Suppressor macrophage treated with lipopolysaccharide for 4 hours (primary cell): ENCODE results near the gene SYCE3.
A peak's percentile ranks its signal among the peaks of the same experiment; 100 is the strongest.

Source experiments
- DNase-seq: peaks from one replicate; pipeline ENCODE4 v3.0.0-alpha.2; 2020

SYCE3 gene

DNA sequence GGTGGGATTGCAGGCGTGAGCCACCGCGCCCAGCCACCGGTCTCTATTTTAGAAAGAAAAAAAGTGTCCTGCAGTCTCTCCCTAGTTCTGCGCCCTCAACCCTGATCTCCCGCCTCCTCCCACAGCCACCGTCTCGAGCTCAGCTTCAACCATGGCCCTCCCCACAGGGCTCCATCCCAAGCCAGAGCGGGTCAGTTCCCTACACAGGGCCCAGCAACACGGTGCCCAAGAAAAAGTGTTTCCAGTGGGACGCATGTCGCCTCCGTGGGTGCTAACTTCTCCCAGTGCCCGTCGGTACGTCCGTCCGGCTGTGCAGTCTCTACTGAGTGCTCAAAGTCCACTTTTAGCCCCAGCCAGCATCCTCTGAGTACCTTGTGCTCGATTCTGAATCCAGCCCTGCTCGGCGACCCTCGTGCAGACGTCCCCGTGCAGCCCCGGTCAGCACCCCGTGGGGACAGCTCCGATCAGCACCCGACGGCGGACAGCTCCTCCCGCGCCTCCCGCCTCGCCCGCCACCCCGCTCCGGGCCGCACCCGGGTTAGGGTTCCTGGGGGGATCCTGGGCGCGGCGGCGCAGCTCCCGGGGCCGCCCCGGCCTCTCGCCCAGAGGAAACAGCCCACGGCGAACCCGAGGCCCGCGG lies 37.2 kb upstream of the SYCE3 start:
- DNase-seq = peak; percentile 29

DNA sequence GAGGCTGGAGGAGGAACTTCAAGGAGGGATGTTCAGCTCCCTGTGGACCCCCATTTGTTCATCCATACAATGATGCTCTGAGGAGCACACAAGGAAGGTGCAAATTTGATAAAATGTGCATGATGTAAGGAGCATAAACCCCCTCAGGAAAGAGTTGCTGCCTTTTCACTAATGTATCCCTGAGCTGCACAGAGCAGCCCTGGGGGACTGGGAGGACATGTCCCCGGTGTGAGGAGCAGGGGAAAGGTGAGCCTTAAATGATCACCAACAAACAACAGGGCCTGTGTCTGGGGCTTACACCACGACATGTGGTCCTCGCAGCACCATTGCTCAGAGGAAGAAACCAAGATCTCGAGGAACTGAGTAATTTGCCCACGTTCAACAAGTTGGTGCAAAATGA lies 34.4 kb upstream of the SYCE3 start:
- DNase-seq = no peak

DNA sequence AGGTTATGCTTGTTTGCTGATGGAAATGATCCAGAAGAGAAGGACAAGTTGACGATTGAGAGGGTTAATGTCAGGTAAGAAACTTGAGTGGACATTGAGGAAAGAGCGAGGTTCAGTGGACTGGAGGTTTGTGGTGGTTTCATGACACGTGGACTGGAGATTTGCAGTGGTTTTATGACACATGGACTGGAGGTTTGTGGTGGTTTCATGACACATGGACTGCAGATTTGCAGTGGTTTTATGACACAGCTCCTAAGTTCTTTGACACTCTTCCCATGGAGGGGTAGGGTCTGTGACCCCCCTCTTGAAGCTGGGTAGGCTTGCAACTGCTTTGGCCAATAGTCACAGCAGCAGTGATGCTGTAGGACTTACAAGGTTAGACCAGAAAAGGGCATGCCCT lies 32.5 kb upstream of the SYCE3 start:
- DNase-seq = no peak

GRCh38 chr22:50587407-50587806 lies 24.7 kb upstream of the SYCE3 start:
- DNase-seq = no peak

DNA sequence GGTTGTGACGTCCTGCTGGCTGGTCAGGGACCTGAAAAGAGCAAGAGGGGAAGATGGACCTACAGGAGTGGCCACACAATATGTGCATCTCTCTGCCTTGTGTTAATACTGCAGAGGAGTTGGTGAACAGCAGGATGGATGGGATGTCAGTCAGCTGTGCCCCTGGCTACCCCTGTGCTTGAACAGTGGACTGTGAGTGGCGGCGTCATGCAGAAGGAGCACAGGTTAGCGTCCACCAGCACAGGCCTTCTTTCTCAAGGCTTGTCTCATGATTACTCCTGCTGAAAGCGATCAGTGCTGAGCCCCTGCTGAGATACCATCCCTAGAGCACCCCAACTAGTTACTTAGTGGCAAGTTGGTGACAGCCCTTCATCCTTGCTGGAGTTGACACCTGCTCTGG lies 23.7 kb upstream of the SYCE3 start:
- DNase-seq = no peak

GRCh38 chr22:50585781-50586180 lies 23.1 kb upstream of the SYCE3 start:
- no peak for DNase-seq

- no peak for DNase-seq
Observed at GRCh38 chr22:50585238-50585637, 22.5 kb upstream of the SYCE3 start.

GRCh38 chr22:50584106-50585096 lies 21.7 kb upstream of the SYCE3 start:
- no peak for DNase-seq

DNA sequence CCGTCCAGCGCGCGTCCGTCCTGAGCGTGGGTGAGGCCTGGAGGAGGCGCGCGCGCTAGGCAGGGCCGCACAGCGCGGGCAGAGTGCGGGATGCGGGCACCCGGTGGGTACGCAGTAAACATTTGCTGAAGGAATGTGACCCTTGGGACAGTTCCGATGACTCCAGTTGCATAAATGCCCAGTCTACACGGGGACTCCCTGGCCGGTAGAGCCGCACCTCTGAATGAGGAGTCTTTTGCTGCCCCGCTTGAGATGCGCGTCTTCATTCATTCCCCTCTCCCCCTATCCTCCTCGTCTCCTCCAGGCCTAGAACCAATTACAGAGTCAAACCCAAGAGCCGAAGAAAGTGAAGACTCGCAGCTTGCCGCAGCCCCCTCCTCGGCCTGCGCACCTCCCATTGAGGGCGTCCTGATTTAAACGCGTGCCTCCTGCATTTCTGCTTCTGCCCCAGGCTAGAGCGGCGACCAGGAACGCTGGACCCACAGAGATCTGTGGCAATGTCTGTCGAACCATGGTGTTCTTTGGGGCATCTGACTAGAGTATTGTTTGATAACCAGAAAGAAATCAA lies 20.7 kb upstream of the SYCE3 start:
- no peak for DNase-seq

DNA sequence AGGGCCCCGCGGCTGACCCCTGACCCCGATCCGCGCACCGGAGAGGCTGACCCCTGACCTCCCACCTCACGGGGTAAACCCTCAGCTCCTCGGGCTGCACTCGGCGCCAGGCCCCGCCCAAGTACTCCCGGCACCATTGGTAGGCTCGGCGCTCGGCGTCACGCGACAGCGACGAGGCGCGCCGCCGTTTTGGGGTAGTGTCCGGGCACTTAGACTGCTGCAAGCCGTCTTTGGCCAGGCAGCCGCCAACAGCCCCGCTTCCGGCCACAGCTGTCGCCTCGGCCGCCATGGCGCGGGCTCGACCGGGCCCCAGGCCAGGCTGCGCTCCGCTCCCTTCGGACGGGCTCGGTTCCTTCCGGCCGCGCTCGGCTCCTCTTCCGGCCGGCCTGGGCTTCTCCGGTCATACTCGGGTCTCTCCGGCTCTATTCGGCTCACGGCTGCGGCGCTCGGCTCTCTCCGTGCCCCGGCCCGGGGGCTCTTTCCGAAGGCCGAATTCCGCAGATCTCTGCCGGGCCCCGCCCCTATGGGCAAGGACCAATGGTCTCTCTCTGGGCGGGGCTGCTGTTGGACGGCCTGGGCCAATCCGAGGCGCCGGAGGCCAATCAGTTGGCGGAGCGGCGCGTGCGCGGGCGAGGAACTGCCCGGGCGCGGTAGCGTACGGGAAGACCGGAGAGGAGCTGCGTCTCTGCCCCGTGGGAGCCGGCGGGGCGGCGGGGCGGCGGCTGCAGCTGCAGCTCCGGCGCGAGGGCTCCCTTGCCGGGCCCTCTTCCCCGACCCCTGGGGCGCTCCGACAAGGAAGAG lies 20.0 kb upstream of the SYCE3 start, which contains the start of gene CHKB:
Gene CHKB (minus strand): TSS at position 357 of the 801 bp plus-strand sequence. CDS start 68 bp downstream, at position 289.
- peak; percentile 99 for DNase-seq

- peak; percentile 16 for DNase-seq
Observed at GRCh38 chr22:50581950-50582492, 19.3 kb upstream of the SYCE3 start.

GRCh38 chr22:50581031-50581949 lies 18.6 kb upstream of the SYCE3 start:
- DNase-seq = peak; percentile 42

DNA sequence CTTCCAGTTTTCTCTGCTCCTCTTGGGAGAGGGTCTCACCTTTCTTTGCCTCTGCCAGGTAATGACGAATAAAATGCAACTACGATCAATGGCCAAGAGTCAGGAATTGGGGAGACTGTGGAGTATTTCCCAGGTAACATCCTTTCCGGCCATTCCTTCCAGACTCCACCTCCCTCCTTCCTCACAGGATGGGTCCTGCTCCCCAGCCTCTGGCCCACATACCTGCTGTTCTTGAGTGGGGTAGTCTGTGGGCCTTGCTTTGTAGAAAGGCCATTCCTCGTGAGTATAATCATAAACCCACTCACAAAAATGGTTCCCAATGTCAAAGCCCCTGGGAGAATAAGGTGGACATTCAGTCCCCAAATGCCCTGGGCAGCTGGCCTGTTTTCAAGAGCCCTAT lies 17.0 kb upstream of the SYCE3 start:
- no peak for DNase-seq

DNA sequence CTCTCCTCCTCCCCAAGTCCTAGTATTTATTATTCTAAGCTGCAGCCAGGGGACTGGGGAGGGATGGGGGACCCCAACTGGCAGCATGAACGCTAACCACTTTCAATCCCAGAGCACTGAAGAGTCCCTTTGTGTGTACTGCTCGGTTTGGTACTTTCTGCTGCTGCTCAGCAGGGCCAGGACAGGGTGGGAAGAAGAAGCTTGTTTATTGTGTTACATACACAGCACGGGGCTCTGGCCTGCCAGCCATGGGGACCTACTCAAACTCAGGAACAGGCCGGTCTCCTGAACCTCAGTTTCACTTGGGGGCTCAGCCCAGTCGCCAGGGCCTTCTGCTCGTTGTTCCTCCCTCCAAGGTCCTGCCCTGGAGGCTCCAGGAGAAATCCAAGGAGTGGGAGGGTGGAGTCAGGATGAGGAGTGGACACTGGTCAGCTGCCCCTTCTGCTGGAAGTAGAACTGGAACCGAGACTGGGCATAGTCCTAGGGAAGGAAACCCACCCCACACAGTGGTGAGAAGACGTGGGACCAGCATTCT lies 16.1 kb upstream of the SYCE3 start:
- no peak for DNase-seq

GRCh38 chr22:50577987-50578775 lies 15.5 kb upstream of the SYCE3 start, which contains the start of gene CPT1B:
Gene CPT1B, minus strand, starts transcription at chr22:50578427. Its CDS starts 512 bp downstream, at chr22:50577915.
- DNase-seq = no peak

- DNase-seq = no peak
Observed at GRCh38 chr22:50577697-50577986, 14.9 kb upstream of the SYCE3 start.

- DNase-seq = peak; percentile 26
Observed at GRCh38 chr22:50576806-50577696, 14.3 kb upstream of the SYCE3 start.

GRCh38 chr22:50576070-50576469 lies 13.4 kb upstream of the SYCE3 start:
- DNase-seq = peak; percentile 14

- no peak for DNase-seq
Observed at GRCh38 chr22:50575426-50575941, 12.8 kb upstream of the SYCE3 start.
